Measurements from ENCODE around the gene C1QTNF8. TPM values are rescaled to one million over a fixed set of nuclear protein-coding genes. Genes with fewer than 3 reads are reported as not detected.

The C1QTNF8 gene
- total and polyA plus RNA-seq, 2 of the 13 experiments (the other 11 are each of a cell fraction or from before 2014, with no cell fraction given) = 0.09 TPM; not detected in 1

GRCh38 chr16:1089822-1090619 lies 6.0 kb downstream of the C1QTNF8 start (continued):
- TF ChIP-seq NFE2 (CRISPR knock-in tag; IDR thresholded peaks at IDR 0.05) (no peak), SRSF4 (IDR thresholded peaks at IDR 0.05; ENCODE audit: low read depth, low read length, poor library complexity, severe bottlenecking) (no peak), EED (CRISPR knock-in tag; IDR thresholded peaks at IDR 0.05) (no peak), DMTF1 (CRISPR knock-in tag; IDR thresholded peaks at IDR 0.05) (no peak), ZNF383 (CRISPR knock-in tag; IDR thresholded peaks at IDR 0.05; ENCODE audit: borderline replicate concordance) (peak; percentile 87; the same call in 1 of the 2 replicates), NFIC (IDR thresholded peaks at IDR 0.05; ENCODE audit: low read length) (no peak), TFAP4 (IDR thresholded peaks at IDR 0.05; ENCODE audit: borderline replicate concordance, low read depth) (peak; percentile 63; the same call in 1 of the 2 replicates), RXRA (CRISPR knock-in tag; IDR thresholded peaks at IDR 0.05) (peak; percentile 66; the same call in 1 of the 2 replicates), HMG20B (CRISPR knock-in tag; conservative IDR thresholded peaks at IDR 0.05) (no peak), NRL (CRISPR knock-in tag; IDR thresholded peaks at IDR 0.05; ENCODE audit: borderline replicate concordance) (no peak; the same call in 1 of the 2 replicates), ZNF780A (CRISPR knock-in tag; IDR thresholded peaks at IDR 0.05) (no peak), ZNF598 (CRISPR knock-in tag; IDR thresholded peaks at IDR 0.05; ENCODE audit: borderline replicate concordance) (0 out of 2 replicates have a peak, but pooled peaks have one; percentile 38), CEBPZ (IDR thresholded peaks at IDR 0.05; ENCODE audit: low read length) (no peak), SETDB1 (CRISPR knock-in tag; IDR thresholded peaks at IDR 0.05; ENCODE audit: borderline replicate concordance) (no peak), ZNF841 (CRISPR knock-in tag; IDR thresholded peaks at IDR 0.05; ENCODE audit: borderline replicate concordance) (no peak), ZNF569 (CRISPR knock-in tag; IDR thresholded peaks at IDR 0.05; ENCODE audit: borderline replicate concordance) (no peak), ZNF773 (CRISPR knock-in tag; IDR thresholded peaks at IDR 0.05; ENCODE audit: borderline replicate concordance) (0 out of 2 replicates have a peak, but pooled peaks have one; percentile 42), SMAD9 (CRISPR knock-in tag; IDR thresholded peaks at IDR 0.05) (no peak), SIX4 (CRISPR knock-in tag; IDR thresholded peaks at IDR 0.05) (no peak), GMEB1 (CRISPR knock-in tag; IDR thresholded peaks at IDR 0.05; ENCODE audit: borderline replicate concordance) (peak; percentile 60; the same call in 1 of the 2 replicates)
